Cardiac fibroblast (primary cell): ENCODE measurements around the gene KRT72.

Source experiments
- DNase-seq, 2 donors: peaks; one replicate each; pipeline versions ENCODE4 v3.0.0 to v3.0.0-alpha.2; 2010; ENCODE audit warnings: low read depth in 2 of 2
- H3K4me3 ChIP-seq, 2 donors: replicated peaks in 1 of 2; 1 replicate in 1 of 2; 2 replicates in 1 of 2; pipeline ENCODE4 v1.5.1; 2011; ENCODE audit warnings: low read depth in 2 of 2, low read length in 2 of 2, mild to moderate bottlenecking in 2 of 2, moderate library complexity in 1 of 2
- TF ChIP-seq, protein P1 (sequence below): IDR thresholded peaks from one replicate; pipeline ENCODE4 v1.5.1; 2011; ENCODE audit warnings: low read depth, mild to moderate bottlenecking, low read length, inconsistent platforms

KRT72 gene

DNA sequence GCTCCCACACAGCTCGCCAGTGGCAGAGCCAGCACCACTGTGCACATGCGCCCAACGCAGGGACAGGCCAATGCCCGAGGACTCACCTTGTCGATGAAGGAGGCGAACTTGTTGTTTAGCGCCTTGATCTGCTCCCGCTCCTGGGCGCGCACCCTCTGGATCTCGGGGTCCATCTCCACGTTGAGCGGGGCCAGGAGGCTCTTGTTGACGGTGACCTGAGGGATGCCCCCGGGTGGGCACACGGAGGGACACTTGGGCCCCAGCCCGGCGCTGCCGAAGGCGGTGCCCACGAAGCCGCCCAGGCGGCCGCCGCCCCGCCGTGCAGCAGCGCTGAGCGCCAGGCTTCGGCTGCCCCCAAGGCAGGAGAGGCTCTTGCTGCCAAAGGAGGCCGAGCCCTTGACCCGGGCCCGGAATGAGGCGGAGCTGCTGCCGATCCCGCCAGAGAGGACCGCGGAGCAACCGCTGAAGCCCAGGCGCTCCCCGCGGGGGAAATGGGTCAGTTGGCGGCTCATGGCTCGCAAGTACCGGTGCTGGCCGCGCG is at the start of gene KRT72:
Gene KRT72, minus strand, starts transcription at position 523 of the 541 bp plus-strand sequence. Its CDS starts 11 bp downstream, at position 512.
- no peak for DNase-seq
- no peak within 1 kb of the TSS for H3K4me3 ChIP-seq
- TF ChIP-seq, protein P1, sequence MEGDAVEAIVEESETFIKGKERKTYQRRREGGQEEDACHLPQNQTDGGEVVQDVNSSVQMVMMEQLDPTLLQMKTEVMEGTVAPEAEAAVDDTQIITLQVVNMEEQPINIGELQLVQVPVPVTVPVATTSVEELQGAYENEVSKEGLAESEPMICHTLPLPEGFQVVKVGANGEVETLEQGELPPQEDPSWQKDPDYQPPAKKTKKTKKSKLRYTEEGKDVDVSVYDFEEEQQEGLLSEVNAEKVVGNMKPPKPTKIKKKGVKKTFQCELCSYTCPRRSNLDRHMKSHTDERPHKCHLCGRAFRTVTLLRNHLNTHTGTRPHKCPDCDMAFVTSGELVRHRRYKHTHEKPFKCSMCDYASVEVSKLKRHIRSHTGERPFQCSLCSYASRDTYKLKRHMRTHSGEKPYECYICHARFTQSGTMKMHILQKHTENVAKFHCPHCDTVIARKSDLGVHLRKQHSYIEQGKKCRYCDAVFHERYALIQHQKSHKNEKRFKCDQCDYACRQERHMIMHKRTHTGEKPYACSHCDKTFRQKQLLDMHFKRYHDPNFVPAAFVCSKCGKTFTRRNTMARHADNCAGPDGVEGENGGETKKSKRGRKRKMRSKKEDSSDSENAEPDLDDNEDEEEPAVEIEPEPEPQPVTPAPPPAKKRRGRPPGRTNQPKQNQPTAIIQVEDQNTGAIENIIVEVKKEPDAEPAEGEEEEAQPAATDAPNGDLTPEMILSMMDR, result no peak

DNA sequence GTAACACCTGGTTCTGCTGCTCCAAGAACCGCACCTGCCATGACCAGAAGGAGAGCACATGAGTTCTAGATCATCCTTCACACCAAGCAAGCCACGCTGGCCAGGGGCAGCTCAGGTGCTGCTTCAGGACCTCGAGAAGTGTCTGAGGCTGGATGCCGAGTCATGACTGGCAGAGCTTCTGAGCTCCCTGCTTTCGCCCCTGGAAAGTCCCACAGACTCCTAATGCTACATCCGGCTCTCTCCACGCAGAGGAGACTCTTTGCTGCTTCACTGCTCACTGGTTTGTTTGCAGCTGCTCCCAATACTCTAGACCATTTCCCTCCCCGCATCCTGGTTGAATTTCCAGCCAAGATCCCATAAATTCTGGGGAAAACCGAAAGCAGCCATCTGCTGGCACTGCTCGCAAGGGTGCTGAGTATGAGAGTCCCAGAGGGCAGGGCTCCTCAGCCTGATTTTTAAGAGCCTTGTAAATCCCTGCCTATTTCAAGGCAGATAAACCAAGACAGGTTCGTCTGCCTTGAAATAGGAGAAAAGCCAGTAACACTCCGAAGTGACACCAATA is 49.3 kb upstream of the KRT72 start:
- no peak overlapping the region for H3K4me3 ChIP-seq
- DNase-seq, result no peak
- TF ChIP-seq, protein P1, result no peak

DNA sequence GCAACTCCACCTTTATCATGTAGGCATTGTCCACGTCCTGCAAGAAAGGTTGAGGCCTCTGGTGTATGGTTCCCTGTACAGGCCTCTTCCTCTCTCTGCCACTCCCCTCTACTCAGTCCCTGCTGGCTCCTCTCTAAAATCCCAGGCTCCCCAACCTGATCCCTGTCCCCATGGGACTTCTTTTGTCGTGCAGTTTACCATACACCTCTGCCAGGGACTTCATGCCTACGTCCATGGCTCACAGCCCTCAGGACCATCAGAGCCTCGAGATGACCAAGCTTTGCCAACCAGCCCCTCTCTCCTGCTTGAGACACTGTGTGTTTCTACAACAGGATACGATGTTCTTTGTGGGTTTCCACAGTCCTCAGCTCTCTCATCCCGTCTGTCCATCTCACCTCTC is 47.8 kb upstream of the KRT72 start:
- H3K4me3 ChIP-seq, result no peak overlapping the region
- TF ChIP-seq, protein P1, result no peak
- no peak for DNase-seq

DNA sequence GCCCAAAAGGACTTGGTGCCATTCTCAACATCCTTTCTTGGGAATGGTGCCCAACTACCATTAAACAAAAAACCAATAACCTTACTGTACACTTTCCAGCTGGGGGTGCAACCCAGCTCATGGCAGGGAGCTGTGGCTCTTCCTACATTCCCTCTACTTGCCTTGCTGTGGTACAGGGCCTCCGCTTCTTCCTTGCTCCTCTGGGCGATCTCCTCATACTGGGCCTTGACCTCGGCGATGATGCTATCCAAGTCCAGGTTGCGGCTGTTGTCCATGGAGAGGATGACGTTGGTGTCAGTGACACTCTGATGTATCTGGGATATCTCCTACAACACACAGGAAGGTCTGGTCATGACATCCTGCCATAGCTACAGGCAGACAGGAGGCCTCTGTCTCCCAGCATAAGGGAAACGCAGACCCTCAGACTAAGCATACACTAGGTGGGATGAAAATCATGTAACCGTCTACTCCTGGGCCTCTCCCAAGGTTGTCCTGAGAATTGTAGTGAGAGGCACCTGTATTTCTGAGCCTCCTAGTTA is 46.8 kb upstream of the KRT72 start:
- TF ChIP-seq, protein P1, result no peak
- no peak overlapping the region for H3K4me3 ChIP-seq
- no peak for DNase-seq

DNA sequence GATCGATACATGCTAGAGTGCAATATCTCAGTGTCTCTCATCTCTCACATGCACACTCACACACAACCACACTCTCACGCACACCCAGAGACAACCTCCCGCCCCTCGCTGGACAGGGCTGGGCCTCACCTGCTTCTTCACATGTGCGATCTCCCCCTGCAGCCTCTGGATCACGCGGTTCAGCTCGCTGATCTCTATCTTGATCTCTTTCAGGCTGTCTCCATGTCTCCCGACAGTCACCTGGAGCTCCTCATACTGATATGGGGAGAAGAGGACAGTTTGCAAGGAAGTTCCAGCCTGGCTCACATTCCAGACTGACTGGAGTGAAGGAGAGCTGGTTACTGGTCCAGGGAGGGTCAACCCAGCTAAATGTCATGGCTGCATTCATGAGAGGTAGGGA is 46.3 kb upstream of the KRT72 start:
- H3K4me3 ChIP-seq, result no peak overlapping the region
- TF ChIP-seq, protein P1, result no peak
- no peak for DNase-seq

DNA sequence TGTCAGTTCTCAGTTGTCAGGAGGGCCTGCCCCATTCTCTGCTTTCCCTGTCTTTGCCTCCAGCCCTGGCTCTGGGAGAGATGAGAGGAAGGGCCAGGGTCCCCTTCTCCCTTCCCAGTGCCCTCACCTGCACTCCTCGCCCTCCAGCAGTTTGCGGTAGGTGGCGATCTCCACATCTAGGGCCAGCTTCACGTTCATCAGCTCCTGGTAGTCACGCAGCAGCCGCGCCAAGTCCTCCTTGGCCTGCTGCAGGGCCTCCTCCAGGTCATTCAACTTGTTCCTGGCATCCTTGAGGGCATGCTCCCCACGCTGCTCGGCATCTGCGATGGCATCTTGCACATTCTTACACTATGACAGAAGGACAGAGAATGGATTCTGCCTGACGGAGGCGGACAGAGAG is 45.4 kb upstream of the KRT72 start:
- DNase-seq, result no peak
- no peak overlapping the region for H3K4me3 ChIP-seq
- TF ChIP-seq, protein P1, result no peak
